DOHH2 (cell line): Measurements from ENCODE around the gene CCDC152.

Source experiments
- H3F3A ChIP-seq: fragments of 200-600 bp; sonication (generic), shearing (Covaris generic); 2 replicates; pipeline ENCODE4 v1.6.0; 2016; ENCODE audit warnings: antibody characterized with exemption, mild to moderate bottlenecking; ENCODE audit not compliant: control insufficient read depth, insufficient read depth
- H3K27ac ChIP-seq: fragments of 200-600 bp; sonication (generic); 2 replicates; pipeline ENCODE4 v1.5.1; 2014; ENCODE audit warnings: low read depth, mild to moderate bottlenecking, low read length, moderate library complexity
- H3K27me3 ChIP-seq: fragments of 200-600 bp; sonication (generic); 2 replicates; pipeline ENCODE4 v1.6.1; 2014; ENCODE audit warnings: mild to moderate bottlenecking, low read length, mixed read lengths; ENCODE audit not compliant: control insufficient read depth
- H3K36me3 ChIP-seq: fragments of 200-600 bp; sonication (generic); 2 replicates; pipeline ENCODE4 v1.6.1; 2014; ENCODE audit warnings: mild to moderate bottlenecking, low read length, moderate library complexity, mixed read lengths; ENCODE audit not compliant: control insufficient read depth
- H3K4me1 ChIP-seq: fragments of 200-600 bp; sonication (generic); 2 replicates; pipeline ENCODE4 v1.6.1; 2014; ENCODE audit warnings: mild to moderate bottlenecking, low read length, mixed read lengths; ENCODE audit not compliant: control insufficient read depth
- H3K4me2 ChIP-seq: fragments of 200-600 bp; sonication (generic); 2 replicates; pipeline ENCODE4 v1.6.0; 2014; ENCODE audit warnings: mild to moderate bottlenecking, low read length, moderate library complexity
- H3K4me3 ChIP-seq: fragments of 200-600 bp; sonication (generic); 2 replicates; pipeline ENCODE4 v1.5.1; 2014; ENCODE audit warnings: mild to moderate bottlenecking, low read length, mixed read lengths
- H3K79me2 ChIP-seq: fragments of 200-600 bp; sonication (generic); 2 replicates; pipeline ENCODE4 v1.6.1; 2014; ENCODE audit warnings: mild to moderate bottlenecking, low read length, mixed read lengths; ENCODE audit not compliant: control insufficient read depth
- H3K9me2 ChIP-seq: fragments of 200-600 bp; sonication (generic); replicated peaks from 2 replicates; pipeline ENCODE4 v1.6.1; 2014; ENCODE audit warnings: mild to moderate bottlenecking, low read length, mixed read lengths; ENCODE audit not compliant: control insufficient read depth
- H3K9me3 ChIP-seq: fragments of 200-600 bp; sonication (generic); 2 replicates; pipeline ENCODE4 v1.6.1; 2014; ENCODE audit warnings: antibody characterized with exemption, low read length, mixed read lengths; ENCODE audit not compliant: control insufficient read depth, insufficient read depth
- H4K20me1 ChIP-seq: fragments of 200-600 bp; sonication (generic); 2 replicates; pipeline ENCODE4 v1.6.0; 2014; ENCODE audit warnings: low read depth, mild to moderate bottlenecking, antibody characterized with exemption, low read length, moderate library complexity; ENCODE audit not compliant: control insufficient read depth, insufficient read depth
- CTCF ChIP-seq: fragments of 200-600 bp; sonication (generic); IDR thresholded peaks from one replicate; pipeline ENCODE4 v1.5.1; 2014; ENCODE audit warnings: antibody characterized with exemption, mild to moderate bottlenecking, low read depth, low read length; ENCODE audit not compliant: poor library complexity, severe bottlenecking
- EZH2phosphoT487 ChIP-seq: fragments of 200-600 bp; sonication (generic); IDR thresholded peaks from 2 replicates; pipeline ENCODE4 v1.6.1; 2017; ENCODE audit warnings: borderline replicate concordance, mild to moderate bottlenecking, antibody characterized with exemption, low read length, moderate library complexity, mixed read lengths

The CCDC152 gene

DNA sequence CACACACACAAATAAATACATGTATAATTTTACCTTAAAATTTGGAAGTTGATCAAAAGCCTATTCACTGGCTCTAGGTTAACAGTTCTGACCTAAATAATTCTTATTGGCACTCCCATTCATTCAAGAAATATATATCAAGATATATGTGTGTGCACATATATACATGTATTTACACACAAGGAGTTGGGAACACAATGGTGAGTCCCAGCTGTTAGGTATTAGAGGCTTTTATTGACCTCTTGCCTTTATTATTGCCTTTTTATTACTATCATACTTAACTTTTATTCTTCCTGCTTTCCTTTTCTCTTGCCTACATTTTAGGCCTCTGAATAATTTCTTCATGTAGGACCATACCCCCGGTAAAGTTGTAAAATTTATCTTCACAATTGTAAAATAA lies 25.0 kb downstream of the CCDC152 start:
- Histone ChIP-seq H3K4me2 (no peak overlapping the region), H3K27me3 (no peaks in the 10 kb centered on the region), H3K4me3 (no peak overlapping the region), H3K4me1 (no peaks in the 10 kb centered on the region), H3K9me3 (peaks cover 4% of the 10 kb centered on the region; the same call in 1 of the 2 replicates), H3K36me3 (no peaks in the 10 kb centered on the region), H3K9me2 (no peaks in the 10 kb centered on the region), H3F3A (no peaks in the 10 kb centered on the region), H3K79me2 (no peaks in the 10 kb centered on the region), H4K20me1 (no peaks in the 10 kb centered on the region), H3K27ac (no peak overlapping the region)
- no peak for TF ChIP-seq CTCF
- no peak for TF ChIP-seq EZH2phosphoT487

- no peak overlapping the region for H3K4me2 ChIP-seq
- no peaks in the 10 kb centered on the region for H3K27me3 ChIP-seq
- H3K27ac ChIP-seq: no peak overlapping the region
- no peak overlapping the region for H3K4me3 ChIP-seq
- no peaks in the 10 kb centered on the region for H3K79me2 ChIP-seq
- peaks cover 4% of the 10 kb centered on the region; the same call in 1 of the 2 replicates for H3K9me3 ChIP-seq
- H4K20me1 ChIP-seq: no peaks in the 10 kb centered on the region
- TF ChIP-seq CTCF: no peak
- no peak for TF ChIP-seq EZH2phosphoT487
- no peaks in the 10 kb centered on the region for H3F3A ChIP-seq
- no peaks in the 10 kb centered on the region for H3K36me3 ChIP-seq
- H3K4me1 ChIP-seq: no peaks in the 10 kb centered on the region
- H3K9me2 ChIP-seq: no peaks in the 10 kb centered on the region
Measured at GRCh38 chr5:42784132-42784531, 27.5 kb downstream of the CCDC152 start.

DNA sequence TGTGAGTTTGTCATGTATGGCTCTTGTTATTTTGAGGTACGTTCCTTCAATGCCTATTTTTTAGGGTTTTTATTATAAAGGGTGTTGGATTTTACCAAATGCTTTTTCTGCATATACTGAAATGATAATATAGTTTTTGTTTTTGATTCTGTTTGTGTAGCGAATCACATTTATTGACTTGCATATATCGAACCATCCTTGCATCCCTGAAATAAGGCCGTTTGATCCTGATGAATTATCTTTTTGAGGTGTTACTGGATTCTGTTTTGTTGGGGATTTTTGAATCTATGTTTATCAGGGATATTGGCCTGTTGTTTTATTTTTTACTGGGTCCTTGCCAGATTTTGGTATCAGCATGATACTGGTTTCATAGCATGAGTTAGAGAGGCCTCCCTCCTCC lies 29.1 kb downstream of the CCDC152 start:
- Histone ChIP-seq H3K4me1 (no peaks in the 10 kb centered on the region), H3K4me3 (no peak overlapping the region), H4K20me1 (no peaks in the 10 kb centered on the region), H3K9me2 (no peaks in the 10 kb centered on the region), H3K27me3 (no peaks in the 10 kb centered on the region), H3K4me2 (no peak overlapping the region), H3K79me2 (no peaks in the 10 kb centered on the region), H3K9me3 (peaks cover 4% of the 10 kb centered on the region; the same call in 1 of the 2 replicates), H3K27ac (no peak overlapping the region), H3F3A (no peaks in the 10 kb centered on the region), H3K36me3 (no peaks in the 10 kb centered on the region)
- TF ChIP-seq EZH2phosphoT487 (no peak), CTCF (no peak)

GRCh38 chr5:42787073-42787472 lies 30.5 kb downstream of the CCDC152 start:
- TF ChIP-seq EZH2phosphoT487 (no peak), CTCF (no peak)
- H3K36me3 ChIP-seq: no peaks in the 10 kb centered on the region
- no peaks in the 10 kb centered on the region for H3K79me2 ChIP-seq
- H3K27ac ChIP-seq: no peak overlapping the region
- H3K4me1 ChIP-seq: no peaks in the 10 kb centered on the region
- no peaks in the 10 kb centered on the region for H3F3A ChIP-seq
- no peaks in the 10 kb centered on the region for H3K9me2 ChIP-seq
- H3K4me2 ChIP-seq: no peak overlapping the region
- peaks cover 4% of the 10 kb centered on the region; the same call in 1 of the 2 replicates for H3K9me3 ChIP-seq
- H3K27me3 ChIP-seq: no peaks in the 10 kb centered on the region
- no peak overlapping the region for H3K4me3 ChIP-seq
- H4K20me1 ChIP-seq: no peaks in the 10 kb centered on the region
